NCI-H524 treated with DMSO at 0.1 percent for 48 hours (cell line): ENCODE measurements around the gene STOX1.
A peak's percentile ranks its signal among the peaks of the same experiment; 100 is the strongest.
"Not testable (repeated sequence)": the region's sequence is repeated elsewhere in the genome, so short reads cannot be mapped to it uniquely, and the experiment has no call there.

Source experiments
- DNase-seq: peaks from one replicate; lab custom pipeline; 2025; lab: John Stamatoyannopoulos, UW

The STOX1 gene

DNA sequence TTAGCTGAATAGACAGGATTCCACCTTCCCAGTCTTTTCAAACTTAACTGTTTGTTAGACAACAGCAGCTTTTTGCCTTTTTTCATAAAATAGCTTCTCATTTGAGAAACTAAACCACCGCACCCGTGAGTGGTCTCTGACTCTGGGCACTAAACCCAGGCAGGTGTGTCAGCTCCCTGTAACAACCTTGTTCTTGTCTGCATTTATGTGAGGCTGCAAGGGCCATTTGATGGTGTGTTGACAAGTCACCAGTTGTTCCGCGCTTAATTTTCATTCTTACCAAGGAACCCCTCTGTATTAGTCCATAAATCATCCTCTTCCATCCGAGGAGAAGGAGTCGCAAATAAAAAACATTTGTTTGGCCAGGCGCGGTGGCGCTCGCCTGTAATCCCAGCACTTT lies 1.5 kb downstream of the STOX1 start:
- DNase-seq, result no peak

DNA sequence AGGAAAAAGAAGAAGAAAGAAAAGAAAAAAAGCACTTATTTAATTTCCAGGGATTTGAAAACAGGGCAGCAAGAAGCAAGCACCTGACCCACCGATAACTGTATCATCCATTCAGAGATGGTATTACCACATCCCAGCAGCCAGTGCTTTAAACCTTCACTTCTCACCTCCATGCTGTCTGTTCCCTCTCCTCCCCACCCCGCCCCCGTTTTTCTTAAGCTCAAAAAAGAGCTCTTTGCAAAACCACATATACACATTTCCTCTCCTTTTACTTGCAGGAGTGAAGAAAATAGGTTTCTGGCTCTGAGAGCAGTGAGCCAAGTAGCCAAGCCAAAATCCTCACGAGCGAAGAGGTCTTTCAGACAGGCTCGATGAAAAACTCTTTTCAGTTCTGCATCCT lies 2.2 kb downstream of the STOX1 start:
- DNase-seq, result no peak

DNA sequence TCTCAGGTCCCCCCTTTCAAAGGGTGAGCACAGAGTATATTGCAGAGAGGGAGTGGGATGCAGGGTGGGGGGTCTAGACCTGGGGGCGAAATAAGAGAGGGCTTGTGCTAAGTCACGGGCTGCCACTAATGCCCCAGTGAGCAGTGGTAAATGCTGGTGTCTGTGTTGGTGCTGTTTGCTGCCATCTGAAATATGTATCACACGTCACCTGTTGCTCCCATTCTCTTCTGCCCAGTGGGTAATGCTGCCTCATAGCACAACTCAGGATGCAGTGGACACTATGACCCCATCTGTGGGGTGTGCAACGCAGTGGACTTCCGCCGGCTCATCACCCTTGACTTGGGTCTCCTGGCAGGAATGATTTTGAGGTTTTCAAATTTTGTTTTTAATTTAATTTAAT lies 2.6 kb downstream of the STOX1 start:
- DNase-seq, result no peak

DNA sequence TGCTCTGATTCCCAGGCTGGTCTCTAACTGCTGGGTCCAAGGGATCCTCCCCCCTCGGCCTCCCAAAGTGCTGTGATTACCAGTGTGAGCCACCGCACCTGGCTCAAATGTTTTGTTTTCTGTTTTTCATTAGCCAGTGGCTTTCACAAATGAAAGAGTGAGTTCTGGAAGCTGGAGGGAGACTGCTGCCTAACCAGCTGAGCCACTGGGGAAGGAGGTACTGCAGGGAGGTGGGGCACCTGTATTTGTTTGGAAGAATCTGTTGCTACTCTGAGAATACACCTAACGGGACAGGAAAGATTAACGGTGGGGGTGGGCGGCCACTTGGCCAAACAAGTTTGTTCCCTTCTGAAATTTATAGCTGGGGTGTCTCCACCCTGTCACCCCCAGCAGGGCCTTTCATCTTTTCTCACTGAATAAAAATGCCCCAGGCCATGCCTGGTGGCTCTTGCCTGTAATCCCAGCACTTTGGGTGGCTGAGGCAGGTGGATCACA lies 4.7 kb downstream of the STOX1 start:
- no peak for DNase-seq

DNA sequence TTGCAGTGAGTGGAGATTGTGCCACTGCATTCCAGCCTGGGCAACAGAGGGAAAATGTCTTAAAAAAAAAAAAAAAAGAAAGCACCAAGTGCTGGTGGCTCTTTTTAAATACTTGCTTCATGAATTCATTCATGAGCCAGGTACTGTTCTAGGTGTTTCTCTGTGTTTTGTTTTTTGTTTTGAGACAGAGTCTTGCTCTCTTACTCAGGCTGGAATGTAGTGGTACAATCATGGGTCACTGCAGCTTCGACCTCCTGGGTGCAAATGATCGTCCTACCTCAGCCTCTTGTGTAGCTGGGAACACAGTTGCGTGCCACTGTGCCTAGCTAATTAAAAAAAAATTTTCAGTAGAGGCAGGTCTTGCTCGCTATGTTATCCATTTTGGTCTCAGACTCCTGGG lies 5.3 kb downstream of the STOX1 start:
- DNase-seq, result no peak

DNA sequence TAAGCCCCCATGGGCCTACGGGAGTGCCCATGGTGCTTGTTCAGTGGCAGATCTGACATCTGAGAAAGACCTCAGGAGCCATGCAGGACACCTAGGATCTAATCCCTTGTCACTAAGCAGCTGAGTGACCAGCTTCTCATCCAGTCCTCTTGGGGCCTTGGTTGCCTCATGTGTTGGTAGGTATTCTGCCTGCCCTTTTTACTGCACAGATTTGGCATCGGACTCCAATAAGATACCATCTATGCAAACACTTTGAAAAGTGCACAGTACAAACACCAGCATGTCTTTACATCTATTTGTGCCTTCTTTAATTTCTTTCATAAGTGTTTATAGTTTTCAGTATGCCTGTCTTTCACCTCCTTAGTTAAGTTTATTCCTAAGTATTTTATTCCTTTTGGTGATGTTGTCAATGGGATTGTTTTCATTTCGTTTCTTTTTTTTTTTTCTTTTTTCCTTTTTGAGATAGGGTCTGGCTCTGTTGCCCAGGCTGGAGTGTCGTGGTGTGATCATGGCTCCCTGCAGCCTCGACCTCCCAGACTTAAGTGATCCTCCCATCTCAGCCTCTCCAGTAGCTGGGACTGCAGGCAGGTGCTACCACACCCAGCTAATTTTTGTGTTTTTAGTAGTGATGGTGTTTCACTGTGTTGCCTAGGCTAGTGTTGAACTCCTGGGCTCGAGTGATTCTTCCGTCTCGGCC lies 10.4 kb downstream of the STOX1 start:
- no peak for DNase-seq

DNA sequence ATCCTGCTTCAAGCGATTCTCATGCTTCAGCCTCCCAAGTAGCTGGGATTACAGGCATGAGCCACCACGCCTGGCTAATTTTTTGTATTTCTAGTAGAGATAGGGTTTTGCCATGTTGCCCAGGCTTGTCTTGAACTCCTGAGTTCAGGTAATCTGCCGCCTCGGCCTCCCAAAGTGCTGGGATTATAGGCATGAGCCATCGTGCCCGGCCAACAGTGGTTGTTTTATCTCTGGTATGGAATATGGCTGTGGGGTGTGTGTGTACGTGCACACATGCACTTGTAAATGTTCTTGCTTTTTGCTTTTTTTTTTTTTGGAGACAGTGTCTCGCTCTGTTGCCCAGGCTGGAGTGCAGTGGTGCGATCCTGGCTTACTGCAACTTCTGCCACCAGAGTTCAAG lies 13.3 kb downstream of the STOX1 start:
- not testable (repeated sequence) for DNase-seq

DNA sequence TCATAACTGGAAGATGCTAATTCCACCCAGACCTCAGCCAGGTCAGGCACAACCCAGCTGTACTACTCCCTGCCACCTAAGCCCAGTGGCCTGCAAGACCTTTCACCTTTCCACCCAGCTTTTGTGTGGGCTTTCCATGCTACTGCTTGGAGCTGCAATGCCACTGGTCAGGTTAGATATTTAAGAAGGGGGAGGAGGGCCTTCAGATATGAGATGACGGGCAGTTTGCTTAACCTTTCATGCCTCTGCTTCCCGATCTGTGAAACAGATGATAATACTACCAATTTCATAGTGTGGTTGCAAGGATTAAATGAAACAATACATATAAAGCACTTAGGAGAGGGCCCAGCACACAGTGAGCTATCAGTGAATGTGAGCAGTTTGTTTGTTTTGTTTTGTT lies 20.9 kb downstream of the STOX1 start:
- no peak for DNase-seq

DNA sequence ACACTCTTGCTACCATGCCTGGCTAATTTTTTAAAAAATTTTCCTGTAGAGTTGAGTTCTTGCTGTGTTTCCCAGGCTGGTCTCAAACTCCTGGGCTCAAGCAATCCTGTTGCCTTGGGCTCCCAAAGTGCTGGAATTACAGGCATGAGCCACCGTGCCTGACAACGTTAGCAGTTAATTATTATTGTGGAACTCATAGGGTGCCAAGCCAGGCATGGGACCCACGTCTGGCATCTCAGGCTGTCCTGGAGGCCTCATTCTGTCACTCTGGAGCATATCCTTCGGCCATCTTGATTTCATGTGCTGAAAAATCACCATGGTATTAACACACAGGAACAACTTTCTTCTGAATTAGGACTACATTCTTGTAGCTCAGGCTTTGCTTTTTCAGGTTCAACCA lies 21.5 kb downstream of the STOX1 start:
- DNase-seq, result no peak

DNA sequence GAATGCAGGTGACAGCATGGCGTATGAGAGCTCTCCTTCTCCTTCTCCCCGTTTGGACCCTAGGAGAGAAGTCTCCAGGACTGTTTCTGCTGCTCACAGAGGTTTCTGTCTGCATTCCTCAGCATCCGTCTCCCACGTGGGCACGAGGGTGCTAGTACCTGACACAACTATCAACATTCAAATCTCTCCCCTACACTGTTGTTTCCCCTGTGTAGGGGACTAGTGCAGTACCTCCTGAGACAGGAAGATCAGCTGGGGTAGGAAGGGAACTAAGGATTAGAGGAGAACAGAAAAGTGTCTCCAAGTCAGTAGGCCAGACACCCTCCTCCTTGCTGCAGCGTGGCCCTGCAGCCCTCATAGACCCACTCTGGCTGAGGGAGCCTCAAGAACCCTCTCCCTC lies 29.0 kb downstream of the STOX1 start:
- no peak for DNase-seq

DNA sequence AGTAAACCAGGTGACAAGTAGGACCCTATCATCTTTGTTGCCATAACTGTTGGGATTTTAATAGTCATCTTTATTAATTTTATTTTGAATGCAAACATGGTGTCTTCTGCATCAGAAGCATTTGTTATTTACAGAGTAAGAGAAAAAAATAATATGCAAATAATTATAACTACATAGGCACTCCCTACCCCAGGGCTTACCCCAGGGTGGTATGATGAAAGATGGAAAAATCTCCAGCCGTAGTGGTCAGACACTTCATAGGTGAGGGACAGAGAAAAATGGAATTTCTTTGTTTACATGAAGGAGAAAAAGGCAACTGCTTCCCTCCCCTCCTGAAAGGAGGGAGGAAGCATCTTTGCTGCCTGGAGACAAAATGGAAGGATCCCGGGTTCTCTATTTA lies 29.7 kb downstream of the STOX1 start:
- no peak for DNase-seq

DNA sequence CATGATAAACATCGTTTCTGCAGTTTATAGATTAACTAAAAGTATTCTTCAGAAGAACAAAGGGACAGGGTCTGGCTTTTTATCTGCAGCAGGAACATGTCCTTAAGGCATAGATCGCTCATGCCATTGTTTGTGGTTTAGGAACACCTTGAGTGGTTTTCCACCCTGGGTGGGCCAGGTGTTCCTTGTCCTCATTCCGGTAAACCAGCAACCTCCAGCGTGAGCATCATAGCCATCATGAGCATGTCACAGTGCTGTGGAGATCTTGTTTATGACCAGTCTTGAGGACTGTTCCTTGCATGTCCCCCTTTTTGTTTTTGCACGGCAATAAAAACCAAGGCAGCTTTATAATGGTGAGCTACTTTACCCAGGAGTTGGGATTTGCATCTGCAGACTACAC lies 33.9 kb downstream of the STOX1 start:
- DNase-seq, result no peak

DNA sequence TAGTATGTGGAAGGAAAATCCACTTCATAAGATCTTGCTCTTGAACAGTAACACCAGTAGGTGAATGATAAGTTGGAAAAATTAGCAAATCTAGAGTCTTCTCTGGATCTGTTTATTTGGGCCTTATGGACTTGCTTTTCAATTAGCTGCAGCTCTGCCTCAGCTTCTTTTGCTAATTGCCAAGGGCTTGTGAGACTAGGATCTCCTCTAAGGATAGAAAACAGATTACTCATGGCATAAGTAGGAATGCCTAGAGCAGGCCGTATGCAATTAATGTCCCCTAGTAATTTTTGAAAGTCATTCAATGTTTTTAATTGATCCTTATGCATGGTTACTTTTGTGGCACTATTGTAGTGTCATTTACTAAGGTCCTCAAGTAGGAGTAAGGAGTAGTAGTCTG lies 37.3 kb downstream of the STOX1 start:
- no peak for DNase-seq

DNA sequence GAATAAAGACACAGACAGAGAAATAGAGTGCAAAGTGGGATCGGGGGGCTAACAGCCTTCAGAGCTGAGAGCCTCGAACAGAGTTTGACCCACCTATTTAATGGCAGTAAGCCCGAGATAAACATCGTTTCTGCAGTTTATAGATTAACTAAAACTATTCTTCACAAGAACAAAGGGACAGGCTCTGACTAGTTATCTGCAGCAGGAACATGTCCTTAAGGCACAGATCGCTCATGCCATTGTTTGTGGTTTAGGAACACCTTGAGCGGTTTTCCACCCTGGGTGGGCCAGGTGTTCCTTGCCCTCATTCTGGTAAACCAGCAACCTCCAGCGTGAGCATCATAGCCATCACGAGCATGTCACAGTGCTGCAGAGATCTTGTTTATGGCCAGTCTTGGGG lies 40.8 kb downstream of the STOX1 start:
- DNase-seq, result not testable (repeated sequence)

DNA sequence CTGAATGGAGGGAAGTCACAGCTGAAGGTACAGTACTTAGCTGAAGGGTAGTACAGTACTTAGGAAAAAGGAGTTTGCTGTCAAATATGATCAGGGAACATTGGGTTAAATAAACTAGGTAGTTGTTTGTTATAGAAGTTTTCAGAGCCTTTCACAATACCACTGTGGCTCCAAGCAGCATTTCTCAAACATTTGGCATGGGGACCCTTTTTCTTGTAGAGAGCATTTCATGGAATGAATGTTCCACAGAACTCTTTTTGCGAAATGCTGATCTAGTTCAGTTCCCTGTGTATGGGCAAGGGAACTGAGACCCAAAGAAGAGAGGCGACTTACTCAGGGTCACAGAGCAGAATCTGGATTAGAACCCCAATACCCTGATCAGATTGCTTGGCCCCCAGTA lies 42.3 kb downstream of the STOX1 start:
- no peak for DNase-seq

DNA sequence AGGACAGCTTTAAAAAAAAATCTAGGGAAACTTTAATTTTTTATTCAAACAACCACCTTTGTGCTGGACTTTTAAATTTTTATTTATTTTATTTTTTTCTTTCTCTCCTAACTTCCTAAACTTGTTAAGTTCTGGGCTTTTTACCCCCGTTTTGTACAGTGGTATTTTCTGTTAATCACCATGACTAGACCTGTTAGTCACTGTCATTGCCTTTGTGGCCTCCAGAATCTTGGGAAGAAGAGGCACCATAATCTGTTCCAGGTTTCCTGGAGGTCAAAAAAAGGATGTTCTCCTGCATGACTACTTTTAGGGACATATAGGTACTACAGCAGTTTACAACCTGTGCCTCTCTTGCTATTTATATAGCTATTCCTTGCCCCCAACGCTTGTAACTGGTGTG lies 42.7 kb downstream of the STOX1 start:
- DNase-seq, result no peak

DNA sequence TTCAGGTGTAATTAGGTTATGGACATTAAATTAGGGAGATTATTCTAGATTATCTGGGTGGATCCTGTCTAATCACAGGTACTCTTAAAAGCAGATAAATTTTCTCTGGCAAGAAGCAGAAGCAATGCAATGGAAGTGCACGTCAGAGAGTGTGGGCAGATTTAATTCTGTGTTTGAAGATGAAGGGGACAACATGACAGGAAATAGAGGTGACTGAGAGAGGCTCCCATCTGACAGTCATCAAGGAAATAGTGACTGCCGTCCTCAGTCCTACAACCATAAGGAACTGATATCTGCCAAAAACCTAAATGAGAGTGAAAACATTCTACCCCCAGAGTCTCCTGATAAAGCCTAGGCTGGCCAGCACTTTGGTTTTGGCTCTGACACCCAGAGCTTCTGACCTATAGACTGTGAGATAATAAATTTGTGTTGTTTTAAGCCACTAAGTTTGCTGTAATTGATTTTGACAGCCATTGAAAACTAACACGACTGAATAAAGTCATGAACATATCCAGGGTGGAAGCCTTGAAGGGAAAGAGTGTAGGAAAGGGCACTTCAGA lies 43.3 kb downstream of the STOX1 start:
- DNase-seq, result no peak

DNA sequence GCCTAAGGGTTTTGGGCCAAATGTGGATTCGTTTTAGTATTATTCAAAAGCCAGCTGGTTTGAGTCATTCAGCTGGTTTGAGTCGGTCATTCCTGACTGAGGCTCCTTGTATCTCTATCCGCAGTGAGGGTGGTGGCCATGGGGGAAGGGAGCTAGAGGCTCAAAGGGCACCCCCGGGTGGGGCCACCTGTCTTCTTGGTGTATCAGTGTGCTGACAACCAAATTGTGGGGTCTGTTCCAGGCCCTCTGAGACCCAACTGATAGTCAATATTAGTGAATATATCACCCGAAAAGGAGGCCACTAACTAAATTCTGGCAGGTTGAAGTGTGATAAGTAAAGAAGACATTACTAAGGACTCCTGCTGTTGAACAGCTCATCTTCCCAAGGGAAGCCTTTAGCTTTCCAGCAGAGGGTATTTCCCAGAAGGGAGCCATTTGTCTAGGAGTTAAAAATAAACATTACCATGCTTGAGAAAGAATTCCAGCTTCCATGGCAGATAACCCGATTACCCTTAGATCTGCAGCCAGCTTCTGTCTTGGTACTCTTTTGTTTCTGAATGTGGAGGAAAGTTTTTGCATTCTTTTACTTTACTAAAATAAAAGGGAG lies 43.9 kb downstream of the STOX1 start:
- peak; percentile 3 for DNase-seq

DNA sequence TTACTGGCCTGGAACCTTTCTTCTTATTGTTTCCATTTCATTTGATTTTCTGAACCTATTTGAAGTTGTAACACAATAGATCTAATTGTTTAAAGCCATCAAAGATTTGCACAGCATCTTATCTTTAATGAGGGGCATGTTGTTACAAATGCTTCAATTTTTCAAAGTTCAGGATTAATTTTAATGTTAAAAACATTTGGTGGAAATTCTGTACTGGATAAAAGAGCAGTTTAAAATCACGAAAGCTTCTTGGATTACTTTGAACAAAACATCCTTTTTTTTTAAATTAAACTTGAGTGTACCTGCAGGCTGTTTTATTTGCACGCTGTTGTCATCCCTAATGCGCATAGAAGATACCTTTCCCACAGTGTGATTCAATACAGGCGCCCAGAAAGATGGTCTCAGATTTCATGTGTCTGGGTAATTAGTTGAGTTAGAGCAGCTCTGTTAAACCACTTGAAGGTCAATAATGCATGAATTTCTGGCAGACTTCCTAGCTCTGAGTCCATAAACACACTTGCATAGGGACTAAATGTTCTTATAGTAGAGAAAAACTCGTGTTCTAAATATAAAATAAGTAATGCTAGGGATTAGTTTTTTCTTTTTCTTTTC lies 44.5 kb downstream of the STOX1 start:
- peak; percentile 56 for DNase-seq

DNA sequence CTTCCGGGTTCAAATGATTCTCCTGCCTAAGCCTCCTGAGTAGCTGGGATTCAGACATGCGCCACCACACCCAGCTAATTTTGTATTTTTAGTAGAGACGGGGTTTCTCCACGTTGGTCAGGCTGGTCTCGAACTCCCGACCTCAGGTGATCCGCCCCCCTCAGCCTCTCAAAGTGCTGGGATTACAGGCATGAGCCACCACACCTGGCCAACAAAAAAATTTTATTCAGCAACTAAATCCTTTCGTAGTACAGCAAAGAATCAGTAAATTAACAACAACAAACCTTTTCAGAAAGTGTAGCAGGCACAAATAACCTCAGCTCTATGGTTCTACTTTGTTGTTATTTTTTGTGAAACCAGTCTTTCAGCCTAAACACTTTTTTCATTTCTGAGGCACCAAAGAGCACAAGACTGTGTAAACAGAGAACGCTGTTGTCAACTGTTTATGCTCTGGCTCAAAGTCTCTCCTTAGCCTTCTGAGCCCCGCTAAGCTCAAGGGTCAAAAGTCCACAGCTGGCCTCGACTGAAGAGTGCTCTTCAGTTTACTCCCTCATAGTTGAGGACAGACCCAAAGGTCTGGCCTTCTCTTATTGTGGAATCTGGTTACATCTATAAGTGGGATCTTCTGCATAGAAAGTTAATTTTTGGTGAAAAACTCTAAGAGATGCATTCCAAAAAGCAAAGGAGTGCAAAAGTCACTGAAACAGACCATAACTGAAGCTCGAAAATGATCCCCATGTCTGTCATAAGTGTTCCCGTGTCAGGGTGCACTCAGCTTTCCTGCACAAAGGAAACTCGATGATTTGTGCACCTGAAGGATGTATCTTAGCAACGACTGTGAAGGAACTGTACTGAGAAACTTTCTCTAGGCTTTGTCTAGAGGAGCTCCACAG lies 49.2 kb downstream of the STOX1 start:
- no peak for DNase-seq

DNA sequence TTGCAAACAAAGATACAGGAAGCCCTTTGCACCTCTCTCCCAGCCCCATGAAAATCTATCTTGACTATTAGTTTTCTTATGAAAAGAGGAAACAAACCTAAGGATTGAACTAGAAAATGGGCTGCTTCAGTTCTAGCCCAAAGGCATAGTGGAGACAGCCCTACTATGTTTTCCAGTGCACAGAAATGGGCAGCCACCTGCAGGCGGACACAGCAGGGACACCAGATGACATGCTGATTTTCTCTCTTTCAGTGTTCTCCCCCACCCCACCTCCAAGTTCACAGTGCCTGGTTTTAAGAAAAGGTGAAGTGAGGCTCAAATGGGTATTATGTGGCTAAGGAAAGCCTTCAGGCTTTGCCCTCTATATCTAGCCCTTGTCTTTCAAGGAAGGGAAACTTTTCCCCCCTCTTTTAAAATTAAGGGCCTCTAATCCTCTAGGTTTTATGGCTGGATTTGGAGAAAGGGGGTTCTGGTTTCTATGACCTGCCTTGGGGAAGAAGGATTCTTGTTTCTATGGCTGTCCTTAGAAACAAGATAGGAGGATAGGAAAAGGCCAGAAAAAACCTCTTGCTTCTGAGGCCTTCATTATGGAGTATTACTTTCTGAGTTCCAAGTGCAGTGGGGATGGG lies 50.3 kb downstream of the STOX1 start:
- DNase-seq, result no peak

DNA sequence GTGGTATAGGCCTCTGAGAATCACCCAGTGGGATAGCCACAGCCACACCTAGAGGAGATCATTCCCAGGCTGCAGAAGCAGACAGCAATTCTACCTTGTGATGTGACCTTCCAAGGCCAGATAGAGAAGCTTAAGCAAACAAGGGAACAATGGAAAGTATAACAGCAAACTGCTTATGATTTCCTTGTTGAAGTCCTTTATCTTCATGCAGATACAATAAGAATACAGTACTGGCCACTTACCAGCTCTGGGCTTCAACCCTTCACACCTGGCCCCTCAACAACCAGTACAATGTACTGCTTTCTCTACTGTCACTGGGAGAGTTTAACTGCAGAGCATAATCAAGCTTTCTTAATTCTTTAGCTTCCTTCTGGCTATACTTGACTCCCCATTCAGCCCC lies 51.2 kb downstream of the STOX1 start:
- no peak for DNase-seq
